Measurements from ENCODE around the gene NCAM1.

Gene NCAM1

DNA sequence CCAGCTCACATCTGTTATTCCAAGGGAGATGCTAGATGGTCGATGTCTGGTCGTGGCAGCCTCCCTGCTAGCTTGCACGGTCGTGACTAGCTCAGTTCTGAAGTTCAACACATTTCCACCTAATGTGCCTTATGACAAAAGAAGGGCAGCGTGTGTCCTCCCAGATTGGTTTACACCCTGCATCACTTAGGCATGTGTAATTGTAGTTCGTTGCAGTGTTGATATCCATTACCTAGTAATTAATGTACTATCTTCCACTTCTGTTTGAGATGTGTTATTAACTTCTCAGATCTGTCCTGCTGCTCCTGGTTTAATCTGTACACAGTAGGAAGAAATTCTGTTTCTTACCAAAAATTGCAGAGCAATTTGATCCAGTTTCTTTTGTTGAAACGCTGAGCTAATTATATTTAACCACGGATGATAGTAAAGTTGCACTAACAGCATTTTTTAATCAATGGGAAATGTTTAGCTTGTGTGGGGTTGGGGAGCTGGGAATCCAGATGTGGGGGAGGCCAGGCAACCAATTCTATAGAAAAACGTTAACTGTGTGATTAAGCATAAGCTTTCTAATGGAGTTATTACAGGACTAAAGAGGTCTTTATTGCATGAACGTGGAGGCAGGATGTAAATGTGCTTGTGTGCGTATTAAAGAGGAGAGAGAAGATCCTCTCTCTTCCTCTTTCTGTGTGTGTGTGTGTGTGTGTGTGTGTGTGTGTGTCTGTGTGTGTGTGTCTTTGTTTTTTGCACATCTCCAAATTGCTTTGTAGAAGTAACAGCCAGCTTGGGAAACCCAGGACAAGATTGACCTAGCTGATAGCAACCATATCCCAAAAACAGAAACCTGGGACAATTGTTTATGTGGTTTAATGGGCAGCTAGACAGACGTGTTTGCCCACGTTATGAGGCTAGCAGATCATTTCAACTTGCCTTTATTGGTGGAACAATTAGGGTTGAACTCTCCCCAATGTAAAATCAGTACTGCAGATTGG lies 207.4 kb downstream of the NCAM1 start:
- DNase-seq (ENCODE audit: low read depth): no peak

DNA sequence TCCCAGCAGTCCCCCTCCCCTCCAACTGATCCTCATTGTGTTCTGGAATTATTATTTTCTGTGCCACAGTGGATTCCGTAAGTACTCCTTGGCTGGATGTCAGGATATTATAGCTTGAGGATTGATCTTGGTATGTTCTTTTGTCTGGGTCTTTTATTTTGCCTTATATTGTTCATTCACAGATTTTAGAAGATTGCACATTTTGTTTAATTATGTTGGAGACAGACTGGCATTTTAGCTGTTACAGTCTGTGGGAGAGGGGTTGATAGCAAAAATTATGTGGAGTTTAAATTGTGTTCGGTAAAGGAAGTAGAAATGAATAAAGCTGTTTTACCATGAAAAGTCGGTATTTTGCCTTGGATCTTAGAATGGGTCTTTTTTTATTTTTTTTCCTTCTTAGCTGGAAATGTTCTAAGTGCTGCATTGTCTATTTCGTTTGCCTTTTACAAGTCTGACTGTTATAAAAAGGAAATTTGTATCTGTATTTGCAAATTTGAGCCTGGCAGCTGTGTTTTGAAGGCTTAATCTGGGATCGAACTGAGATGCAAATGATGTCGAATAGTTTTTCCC lies 211.2 kb downstream of the NCAM1 start:
- DNase-seq (ENCODE audit: low read depth): no peak

DNA sequence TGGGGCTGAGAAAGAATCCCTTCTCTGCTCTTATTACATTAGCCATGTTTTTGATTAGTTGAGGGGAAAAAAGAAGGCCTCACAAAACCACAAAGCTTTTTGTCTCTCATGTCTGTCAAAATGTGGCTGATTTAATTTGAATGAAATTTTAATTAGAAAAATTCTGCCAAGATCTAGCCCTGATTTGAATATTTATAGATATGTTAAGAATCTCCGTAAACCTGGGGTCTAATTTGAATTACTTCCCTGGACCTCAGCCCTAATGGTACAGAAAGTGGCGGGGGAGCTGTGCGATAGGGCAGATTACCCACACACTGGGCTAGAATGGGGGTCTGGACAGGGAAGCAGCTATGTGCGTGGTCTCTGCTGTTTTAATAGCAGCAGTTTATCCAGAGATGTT lies 211.9 kb downstream of the NCAM1 start:
- no peak for DNase-seq (ENCODE audit: low read depth)

DNA sequence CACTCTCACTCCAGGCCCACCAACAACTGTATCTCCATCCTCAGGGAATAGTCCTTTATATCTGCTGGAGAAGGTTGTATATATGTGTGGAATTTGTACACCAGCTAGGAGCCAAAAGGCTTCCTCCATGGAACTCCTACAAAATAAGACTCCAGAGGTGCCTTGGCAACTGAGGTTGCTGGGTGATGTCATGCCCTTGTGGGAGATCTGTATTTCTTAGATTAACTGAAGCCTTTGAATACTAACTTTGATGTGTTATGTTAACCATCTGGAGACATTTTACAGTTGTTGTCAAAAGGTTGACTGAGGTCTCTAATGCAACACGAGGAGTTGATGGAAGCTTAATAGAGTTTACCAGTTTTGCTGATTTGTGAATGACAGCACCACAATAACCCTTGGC lies 213.7 kb downstream of the NCAM1 start:
- no peak for DNase-seq (ENCODE audit: low read depth)

DNA sequence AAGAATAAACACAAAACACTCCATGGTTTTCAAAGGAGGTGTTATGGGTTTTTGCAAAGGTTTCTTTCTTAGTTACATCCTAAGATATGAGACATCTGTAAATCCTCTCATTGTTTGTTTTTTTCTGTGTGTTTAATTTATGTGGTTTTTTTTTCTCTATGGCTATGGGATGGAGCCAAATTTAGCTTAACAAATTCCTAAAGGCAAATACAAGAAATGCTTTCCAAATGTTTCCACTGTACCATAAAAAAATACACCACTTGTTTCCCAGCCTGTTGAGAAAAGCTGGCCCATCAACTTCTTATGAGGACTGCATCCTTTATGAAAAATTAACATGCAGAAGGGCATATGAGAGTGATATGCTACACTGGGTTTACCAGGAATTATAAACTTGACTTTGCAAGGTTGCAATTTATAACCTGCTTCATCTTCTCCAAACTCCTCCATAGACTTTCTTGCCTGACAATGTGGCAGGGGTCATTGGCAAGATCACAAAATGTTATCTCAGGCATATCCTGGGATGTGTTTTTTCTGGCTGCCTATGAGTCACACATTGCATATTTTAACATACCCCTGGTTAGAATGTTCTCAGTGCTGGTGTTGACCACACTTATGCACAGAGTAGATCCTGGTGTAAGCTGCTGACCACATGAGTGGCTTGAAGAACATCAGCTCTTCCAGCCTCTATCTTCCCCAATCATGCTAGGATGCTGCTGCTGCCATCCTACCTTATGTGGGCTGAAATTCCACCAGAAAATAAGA lies 215.6 kb downstream of the NCAM1 start:
- no peak for DNase-seq (ENCODE audit: low read depth)

DNA sequence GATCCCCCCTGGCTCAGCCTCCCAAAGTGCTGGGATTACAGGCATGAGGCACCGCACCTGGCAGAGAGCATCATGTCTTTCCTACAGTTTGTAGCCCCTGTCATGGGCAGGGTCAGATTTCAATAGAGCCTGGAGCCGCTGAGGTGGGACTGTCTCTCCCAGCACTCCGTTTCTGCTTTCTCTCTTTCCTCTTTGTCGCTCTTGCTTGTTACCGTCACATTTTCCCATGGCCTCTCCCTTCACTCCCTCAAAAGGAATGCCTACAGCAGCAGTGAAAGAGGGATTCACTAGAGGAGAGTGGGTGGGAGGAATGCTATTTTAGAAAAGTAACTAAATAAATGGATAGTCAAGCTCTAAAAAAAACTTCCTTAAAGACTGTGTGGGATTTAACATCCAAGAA lies 216.5 kb downstream of the NCAM1 start:
- no peak for DNase-seq (ENCODE audit: low read depth)

DNA sequence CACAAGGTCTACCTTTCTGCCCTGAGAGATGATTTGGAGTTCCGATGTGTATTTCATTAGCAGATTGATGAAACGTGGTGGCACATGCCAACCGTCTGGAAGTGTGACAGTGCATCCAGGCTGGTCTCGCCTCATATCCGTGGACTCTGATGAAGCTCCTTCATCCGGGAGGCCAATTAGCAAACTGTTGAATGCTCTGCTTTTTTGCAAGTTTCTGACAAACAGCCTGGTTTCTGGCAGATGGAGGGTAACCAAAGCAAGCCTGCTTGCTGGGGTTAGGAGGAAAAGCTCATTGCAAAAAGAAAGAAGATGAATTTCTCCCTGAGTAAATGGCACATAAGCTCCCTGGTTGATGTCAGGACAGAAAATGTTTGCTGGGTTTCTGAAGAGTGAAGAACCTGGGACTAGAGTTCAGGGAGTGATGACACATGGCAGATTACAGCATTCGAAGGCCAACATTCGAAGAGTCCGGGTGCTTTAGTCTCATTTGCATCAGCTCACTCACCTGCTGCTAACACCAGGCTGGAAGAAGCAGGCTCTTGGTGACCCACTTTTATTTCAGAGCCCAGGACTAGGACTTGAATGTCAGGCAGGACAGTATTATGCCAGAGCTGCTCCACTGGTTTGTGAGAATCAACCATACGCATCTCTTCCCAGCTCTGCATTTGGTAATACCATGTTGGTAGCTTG lies 217.3 kb downstream of the NCAM1 start:
- DNase-seq (ENCODE audit: low read depth): no peak

DNA sequence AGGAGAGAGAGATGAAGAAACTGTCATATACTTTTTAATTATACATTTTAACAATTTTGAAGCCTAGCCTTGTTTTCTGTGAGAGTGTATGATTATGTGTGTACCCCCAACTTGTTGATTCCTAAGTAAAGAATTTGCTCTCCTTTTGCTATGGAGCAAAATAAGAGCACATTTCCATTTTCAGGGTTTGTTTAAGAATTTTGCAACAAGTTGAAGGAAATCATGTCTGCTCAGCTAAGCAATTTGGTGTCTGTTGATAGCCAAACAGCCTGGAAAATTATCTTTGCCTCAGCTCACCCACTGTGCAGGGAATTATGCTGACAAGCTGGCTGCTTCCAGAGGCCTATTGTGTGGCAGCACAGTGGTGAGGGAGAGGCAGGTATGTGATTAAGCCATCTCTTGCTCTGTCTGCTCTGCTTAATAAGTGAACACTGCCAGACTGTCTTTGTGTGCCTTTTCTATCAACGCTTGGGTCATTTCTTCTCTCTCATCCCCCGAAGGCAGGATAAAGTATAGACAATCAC lies 218.0 kb downstream of the NCAM1 start:
- DNase-seq (ENCODE audit: low read depth): no peak

DNA sequence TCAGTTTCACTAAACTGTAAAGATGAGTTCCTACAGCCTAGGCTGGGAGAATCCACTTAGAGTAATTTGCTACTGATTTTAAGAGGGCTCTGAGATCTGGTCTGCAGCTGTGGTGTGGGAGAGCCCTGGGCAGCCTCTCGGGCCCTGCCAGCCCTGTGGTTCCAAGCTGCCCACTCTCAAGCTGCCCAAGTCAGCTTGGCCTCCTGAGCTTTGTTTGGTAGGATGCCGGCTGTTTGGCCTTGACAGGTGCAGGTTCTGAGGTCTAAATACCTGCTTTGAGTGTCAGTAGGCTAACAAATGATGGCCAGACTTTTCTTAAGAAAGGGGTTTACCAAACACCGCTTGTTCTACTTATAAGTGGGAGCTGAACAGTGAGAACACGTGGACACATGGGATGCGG lies 219.9 kb downstream of the NCAM1 start:
- DNase-seq (ENCODE audit: low read depth): no peak

DNA sequence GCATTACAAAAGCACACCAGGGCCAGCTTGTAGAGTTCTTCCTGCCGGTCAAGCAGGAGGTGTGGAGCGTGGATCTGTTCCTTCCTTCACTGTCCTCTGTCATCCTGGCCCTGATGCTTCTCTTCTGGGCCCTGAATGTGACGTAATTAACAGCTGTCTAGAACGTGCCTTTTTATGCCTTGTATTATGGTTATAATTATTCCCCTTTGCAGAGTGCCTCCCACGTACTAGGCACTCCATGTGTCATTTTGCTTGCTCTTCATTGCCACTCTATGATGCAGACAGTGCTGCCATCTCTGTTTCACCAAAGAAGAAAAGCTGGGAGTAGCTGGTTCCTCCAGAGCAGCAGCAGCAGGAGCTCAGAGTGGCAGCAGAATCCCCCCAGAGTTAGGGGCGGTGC lies 221.1 kb downstream of the NCAM1 start:
- DNase-seq (ENCODE audit: low read depth): no peak

DNA sequence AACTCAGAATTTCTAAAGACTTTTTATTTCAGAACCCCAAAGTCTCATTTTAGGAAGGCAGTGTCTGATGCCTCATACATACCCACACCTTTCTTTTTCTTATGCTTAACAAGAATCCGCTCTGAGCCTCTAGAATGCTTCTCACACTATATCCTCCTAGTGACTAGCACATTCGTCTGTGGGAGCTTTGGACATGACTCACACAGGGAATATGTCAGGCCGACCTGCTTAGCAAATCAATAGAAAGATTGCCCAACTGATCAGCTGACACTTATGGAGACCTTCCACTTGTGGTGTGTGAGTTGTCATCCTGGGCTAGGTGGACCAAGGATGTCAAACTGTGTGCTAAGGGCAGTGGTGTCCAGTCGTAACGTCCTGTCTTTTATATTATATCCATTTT lies 223.3 kb downstream of the NCAM1 start:
- no peak for DNase-seq (ENCODE audit: low read depth)

DNA sequence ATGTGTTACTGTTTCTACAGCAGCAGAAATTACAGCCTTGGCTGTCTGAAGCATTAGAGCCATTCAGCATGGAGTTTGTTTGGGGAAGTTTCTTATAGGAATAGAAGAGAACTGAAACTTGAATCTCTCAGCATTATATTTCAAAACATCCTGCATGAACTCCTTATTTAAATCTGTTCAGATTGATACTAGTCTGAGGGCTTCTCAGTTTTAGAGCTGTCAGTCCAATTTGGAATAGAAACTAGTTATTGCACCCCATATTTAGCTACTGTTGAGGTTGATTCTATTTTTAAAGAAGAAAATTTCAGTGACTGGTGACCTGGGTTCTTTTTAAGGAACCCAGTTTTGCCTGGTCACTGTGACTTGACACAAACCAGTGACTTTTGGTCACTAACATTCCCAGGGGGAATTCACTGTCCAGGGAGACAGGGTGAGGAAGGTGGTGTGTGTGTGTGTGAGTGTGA lies 227.2 kb downstream of the NCAM1 start:
- no peak for DNase-seq (ENCODE audit: low read depth)

DNA sequence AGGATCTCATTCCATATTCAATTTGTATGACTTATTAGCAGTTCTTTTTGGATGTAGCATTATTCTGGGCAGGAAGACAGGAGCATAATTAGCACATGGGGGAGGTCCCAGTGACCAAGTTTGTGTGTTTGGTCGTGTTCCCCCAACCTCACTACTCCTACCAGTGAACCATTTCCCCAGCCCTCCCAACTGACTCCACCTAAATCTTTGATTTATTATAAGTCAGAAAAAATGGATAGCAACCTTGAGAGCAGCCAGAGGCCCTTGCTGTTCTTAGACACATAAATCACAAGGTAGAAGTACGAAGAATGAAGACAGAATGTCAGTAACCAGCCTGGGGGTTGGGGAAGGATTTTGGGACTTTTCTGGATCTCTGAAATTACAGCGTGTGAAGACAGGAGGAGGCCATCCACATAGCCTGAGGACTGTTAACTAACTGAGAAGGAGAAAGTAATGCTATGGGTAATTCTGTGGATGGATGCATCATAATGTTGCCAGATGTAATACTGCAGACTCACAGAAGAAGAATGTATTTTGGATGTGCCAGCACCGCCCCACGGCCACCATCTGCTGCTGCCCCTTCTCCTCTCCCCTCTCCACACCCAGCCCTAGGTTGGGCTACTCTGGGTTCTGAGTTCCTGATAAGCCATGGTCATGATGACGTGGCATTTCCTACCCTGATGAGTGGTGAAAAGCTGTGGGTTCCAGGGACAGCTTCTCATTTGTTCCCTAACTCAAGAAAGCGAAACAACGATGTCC lies 228.9 kb downstream of the NCAM1 start:
- no peak for DNase-seq (ENCODE audit: low read depth)

DNA sequence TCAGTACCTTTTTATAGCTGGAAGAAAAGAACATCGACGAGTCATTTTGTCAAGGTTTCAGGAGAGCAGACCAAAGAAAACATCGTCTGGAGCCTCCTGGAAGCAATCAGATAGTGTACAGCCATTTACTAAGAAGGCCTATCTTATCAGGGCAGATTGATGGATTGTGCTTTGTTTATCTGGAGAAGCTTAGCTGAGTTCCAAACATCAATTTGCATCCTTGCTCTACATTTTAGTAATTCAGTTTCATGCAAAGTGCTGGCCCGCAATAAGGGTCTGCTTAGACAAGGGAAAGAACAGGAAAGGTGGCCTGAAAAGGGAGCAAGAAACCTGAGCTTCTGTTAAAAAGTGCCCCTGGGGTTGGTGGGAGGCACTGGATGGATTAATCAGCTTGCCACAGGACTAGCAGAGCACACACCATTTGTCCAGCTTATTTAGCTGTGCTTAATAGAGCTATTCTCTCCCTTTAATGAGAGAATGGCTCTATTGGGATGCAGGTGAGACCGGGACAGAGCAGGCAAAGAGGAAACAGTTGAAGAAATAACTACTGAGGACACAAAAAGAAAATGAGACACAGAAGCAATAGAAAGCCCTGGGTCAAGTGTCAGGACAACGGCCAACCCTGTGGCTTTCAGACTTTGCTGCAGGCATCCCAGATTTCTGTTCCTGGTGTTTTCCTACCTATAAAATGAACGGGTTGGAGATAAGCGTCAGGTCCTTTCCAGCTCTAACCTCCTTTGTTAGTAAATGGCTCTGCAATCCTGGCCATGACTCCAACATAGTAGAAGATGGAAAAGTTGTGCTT lies 231.1 kb downstream of the NCAM1 start:
- DNase-seq (ENCODE audit: low read depth): no peak

DNA sequence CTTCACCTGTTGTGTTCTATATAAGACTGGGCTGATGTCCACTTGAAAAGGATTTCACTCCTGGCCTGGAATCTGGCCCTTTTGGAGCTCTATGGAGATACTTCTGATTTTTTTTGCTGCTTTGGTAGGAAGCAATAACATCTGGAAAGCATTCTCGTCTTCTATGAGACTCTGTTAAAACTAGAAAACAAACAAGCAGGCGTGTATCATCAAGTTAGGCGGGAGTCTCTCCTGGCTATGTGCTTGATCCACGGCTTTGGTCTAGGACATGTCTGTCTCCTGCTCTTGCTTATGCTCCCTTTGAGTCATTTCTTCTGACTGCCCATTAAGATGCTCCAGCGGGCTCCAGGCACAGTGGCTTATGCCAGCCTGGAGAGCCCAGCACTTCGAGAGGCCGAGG lies 231.8 kb downstream of the NCAM1 start:
- DNase-seq (ENCODE audit: low read depth): no peak

DNA sequence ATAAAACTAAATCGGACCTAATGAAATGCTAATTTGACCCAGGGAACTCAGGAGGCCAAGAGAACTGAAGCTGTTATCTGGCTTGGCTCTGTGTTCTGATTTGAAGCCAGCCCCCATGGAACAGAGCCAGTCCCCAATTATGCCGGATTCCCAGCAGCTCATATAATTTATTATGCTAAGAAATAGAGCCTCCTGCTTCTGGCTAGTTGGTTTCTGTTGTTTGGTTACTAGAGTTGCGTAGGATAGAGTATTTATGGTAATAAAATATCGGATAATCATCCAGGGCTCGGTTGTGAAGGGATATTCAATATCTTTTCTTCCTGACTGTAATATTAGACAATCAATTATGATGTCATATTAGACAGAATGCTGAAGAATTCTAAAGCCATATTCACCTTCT lies 232.7 kb downstream of the NCAM1 start:
- DNase-seq (ENCODE audit: low read depth): no peak

DNA sequence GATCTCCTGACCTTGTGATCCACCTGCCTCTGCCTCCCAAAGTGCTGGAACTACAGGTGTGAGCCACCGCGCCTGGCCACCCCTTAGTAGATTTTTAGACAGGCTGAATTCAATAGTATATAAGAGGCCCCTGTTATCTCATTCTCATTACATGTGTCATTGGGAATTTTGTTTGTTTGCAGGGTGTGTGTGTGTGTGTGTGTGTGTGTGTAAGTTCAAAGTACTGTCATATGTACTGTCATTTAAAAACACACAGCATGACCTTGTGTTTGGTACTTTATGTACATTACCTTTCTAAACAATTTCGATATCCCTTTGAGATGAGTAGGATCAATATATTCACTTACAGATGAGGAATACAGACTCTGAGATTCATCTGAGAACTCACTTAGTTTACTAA lies 234.5 kb downstream of the NCAM1 start:
- no peak for DNase-seq (ENCODE audit: low read depth)

DNA sequence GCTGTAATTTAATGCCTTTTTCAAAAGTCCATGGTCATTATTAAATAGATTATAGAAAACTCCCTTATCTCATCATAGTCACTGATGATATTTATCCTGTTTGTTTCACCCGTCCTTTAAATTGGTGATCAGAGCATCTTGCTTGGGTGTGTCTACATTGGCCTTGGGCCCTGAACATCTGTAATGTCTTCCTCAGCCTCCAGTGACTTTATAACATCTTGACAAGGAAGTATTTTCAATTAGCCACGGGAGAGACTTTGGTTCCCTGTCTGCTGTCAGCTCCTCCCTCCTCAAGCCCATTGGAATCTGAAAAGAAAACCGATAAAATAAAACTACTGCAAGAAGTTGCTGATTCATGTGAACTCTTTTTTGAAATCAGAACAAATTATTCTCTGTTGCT lies 236.2 kb downstream of the NCAM1 start:
- DNase-seq (ENCODE audit: low read depth): no peak

DNA sequence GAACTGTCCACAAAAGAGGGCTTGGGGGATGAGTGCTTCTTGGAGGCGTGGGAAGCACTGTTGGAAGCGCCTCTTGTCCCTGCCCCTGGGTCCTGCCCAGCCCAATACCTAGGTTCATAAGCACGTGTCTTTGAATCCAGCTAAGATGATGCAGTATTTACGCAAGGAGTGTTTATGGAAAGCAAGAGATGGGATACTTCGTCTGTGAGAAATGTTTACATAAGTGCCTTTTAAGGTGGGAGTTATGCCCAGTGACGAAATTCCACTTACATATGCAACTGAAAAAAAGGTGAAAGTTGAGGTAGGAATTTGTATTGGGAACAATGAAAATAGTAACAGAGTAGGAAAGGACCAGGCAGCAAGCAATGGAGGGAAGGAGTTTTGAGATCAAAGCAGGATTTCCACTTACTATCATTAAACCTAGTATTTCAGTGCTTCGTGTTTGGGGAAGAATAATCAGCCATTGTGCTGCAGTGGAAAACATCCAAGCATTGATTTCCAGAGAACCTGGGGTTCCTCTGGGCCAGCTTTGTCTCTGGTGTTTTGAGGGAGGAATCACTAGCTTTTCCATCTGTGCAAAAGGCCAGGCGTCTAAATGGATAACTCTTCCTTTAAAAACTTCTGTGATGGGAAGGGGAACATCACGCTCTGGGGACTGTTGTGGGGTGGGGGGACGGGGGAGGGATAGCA lies 237.9 kb downstream of the NCAM1 start:
- DNase-seq (ENCODE audit: low read depth): no peak

DNA sequence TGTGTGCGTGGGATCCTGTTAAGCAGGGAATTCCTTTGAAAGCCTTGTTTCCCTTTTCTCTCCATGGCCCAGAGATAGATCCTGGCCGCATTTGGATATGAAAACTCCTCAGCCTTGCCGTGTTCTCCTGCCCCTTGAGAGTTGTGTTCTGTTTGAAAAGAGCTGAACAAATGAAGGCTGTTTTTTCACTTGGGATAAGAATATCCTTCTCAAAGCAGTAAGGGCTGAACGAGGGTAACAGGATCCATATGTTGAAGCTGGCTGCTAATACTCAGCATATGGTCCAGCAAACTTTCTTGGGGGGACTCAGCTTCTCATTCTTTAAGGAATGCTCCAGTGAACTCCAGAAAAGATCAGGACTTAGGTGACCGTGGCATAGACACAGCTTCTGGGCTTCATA lies 238.6 kb downstream of the NCAM1 start:
- no peak for DNase-seq (ENCODE audit: low read depth)

Measured in stimulated activated CD8-positive, alpha-beta memory T cell treated with anti-CD3 and anti-CD28 coated beads, Interleukin-12 subunit alpha, Interleukin-12 subunit beta, amount 100 ng/mL, for 1 hour (primary cell).